Right cardiac atrium (tissue), 5 donors: ENCODE data around the gene GOLGA3. TPM values are rescaled to one million over a fixed set of nuclear protein-coding genes. Genes with fewer than 3 reads are reported as not detected.

Experiments used
- ATAC-seq, 2 donors: fragments of 200-7000 bp; cut with Tn5 transposase; one replicate each; pipeline versions ENCODE4 v1.8.0 to v1.9.1; 2020; ENCODE audit warnings: moderate library complexity in 2 of 2, mild to moderate bottlenecking in 1 of 2
- DNase-seq, 3 donors: peaks; one replicate each; pipeline ENCODE4 v3.0.0-alpha.2; 2020
- H3K27ac ChIP-seq: one replicate; pipeline ENCODE4 v1.5.1; 2013; ENCODE audit warnings: mild to moderate bottlenecking, low read length, control low read depth, moderate library complexity
- H3K27me3 ChIP-seq: one replicate; pipeline ENCODE4 v1.6.1; 2013; ENCODE audit not compliant: control insufficient read depth, insufficient read depth
- H3K4me1 ChIP-seq: one replicate; pipeline ENCODE4 v1.6.1; 2013; ENCODE audit warnings: low read length; ENCODE audit not compliant: control insufficient read depth, insufficient read depth
- H3K4me3 ChIP-seq: one replicate; pipeline ENCODE4 v1.5.1; 2013; ENCODE audit warnings: low read length, control low read depth
- H3K9me3 ChIP-seq: one replicate; pipeline ENCODE4 v1.6.1; 2013; ENCODE audit warnings: low read length; ENCODE audit not compliant: control insufficient read depth
- WGBS: extraction: QIAGEN DNeasy Blood & Tissue Kit; methylation state at CpG from one replicate; pipeline ENCODE4 v1.1.7; 2013; 5-methylcytosine and 5-hydroxymethylcytosine counted together
- intact Hi-C, 4 donors: fragments of 100-400 bp; cut with DNase I; formaldehyde crosslinking; loops; one replicate each; pipeline versions ENCODE4 v1.11.0 to v1.14.0; 2022 to 2023
- polyA plus RNA-seq: library from polyadenylated mRNA; stranded (reverse); fragments of 200-250 nt; gene quantifications from one replicate; pipeline ENCODE4 v1.2.3, GENCODE V29; 2013
- total RNA-seq, 4 donors: library from RNA; stranded (reverse); fragmentation: NEBNext Ultra II Directional; extraction: Animal tissue kit (Norgen Biotek cat#: 25700); gene quantifications; one replicate each; pipeline ENCODE4 v1.2.1, GENCODE V29; 2021
- donor health status: healthy with polysubstance abuse.
- donor health status: DM: no; HTN: yes; CAD: no.
- donor health status: DM: no; HTN: no; CAD: no.
- donor health status: DM: no; HTN: yes; CAD: no; lungs with severe emphysema.
- donor health status: DM: yes; HTN: yes; CAD: no.

The GOLGA3 gene
- total and polyA plus RNA-seq, 5 donors, result 14.6 to 49.8 (median 31.7) TPM

DNA sequence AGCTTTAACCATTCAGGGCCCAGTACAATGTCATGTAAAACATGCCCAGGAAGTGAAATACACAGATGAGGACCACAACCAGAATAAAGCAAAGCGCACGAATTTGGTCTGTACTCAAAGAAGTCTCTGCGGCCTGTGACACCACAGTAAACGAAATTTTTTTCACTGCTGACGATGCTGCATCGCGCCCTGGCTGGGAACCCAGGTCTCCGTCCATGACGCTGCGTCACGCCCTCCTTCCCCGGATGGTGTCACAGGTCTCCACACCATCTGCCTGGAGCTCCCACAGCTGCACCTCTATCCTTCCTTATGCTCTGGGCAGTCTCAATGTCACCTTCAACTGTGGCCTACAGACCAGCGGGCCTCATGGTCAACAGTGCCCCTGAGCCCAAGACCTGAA lies 84.8 kb downstream of the GOLGA3 start:
- no peaks in the 10 kb centered on the region for H3K4me1 ChIP-seq
- no peaks in the 10 kb centered on the region for H3K9me3 ChIP-seq
- intact Hi-C loops, result no loop called here
- H3K4me3 ChIP-seq, result no peak overlapping the region
- DNase-seq (peak in 1 of 3 donors; percentile 9), ATAC-seq (no peak)
- H3K27me3 ChIP-seq, result no peaks in the 10 kb centered on the region
- 84% methylated on average over 13 of the region's 13 CpGs for WGBS
- H3K27ac ChIP-seq, result no peak overlapping the region

DNA sequence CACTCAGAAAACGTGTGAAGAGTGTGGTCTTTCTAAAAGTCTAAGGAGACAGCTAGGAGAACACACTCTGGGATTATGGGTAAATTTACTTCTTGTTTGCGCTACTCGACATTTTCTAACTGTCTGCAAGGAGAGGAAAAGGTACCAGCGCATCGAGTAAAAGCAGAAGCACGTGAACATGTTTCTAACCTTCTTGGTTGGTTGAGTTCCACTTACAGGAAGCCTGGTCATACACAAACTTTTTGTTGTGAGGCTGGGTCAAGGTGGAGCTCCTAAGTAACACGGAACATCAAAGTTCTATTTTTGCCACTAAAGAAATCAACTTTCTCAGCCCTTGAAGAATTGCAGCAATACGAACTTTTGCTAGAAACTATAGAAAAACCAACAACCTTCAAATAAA lies 87.0 kb downstream of the GOLGA3 start:
- Histone ChIP-seq H3K27me3 (no peaks in the 10 kb centered on the region), H3K4me3 (no peak overlapping the region), H3K27ac (no peak overlapping the region), H3K9me3 (no peaks in the 10 kb centered on the region), H3K4me1 (no peaks in the 10 kb centered on the region)
- DNase-seq (no peak), ATAC-seq (no peak)
- intact Hi-C loops, result no loop called here
- 85% methylated on average over 8 of the region's 8 CpGs for WGBS

DNA sequence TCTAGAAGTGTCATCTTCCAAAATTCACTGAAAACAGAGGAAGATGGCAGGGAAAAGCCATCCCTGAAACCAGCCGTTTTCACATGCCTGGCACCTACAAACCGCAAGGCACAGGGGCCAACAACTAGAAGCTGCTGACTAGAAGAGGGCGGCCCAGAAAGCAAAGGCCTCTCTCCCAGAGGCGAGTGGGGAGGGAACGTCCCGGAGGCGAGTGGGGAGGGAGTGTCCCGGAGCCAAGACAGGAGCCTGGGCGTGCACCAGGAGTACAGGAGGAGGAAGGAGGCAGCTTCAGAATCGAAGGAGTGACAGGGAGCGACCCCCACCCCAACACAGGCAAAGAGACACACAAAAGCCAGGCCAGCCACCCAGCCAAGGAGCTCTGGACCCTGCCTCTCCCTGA lies 88.0 kb downstream of the GOLGA3 start:
- 58% methylated on average over 11 of the region's 11 CpGs for WGBS

DNA sequence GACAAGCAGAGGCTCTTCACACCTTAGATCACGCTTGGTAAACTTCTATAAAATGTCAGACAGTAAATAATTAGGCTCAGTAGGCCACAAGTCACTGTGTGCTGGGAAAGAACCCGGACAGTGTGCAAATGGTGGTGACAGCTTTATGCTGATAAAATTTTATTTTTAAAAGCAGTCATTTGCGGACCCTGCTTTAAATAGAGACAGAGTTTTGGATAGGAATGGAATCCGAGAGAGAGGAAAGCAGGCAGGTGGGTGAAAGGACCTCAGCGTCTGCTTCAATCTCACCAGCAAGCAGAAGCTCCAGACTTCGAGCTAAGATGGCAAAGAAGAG lies 88.4 kb downstream of the GOLGA3 start:
- intact Hi-C loops, result no loop called here
- H3K4me3 ChIP-seq, result no peak overlapping the region
- H3K4me1 ChIP-seq, result no peaks in the 10 kb centered on the region
- H3K27me3 ChIP-seq, result no peaks in the 10 kb centered on the region
- no peaks in the 10 kb centered on the region for H3K9me3 ChIP-seq
- ATAC-seq, result peak; percentile 10 to 29
- 58% methylated on average over 6 of the region's 6 CpGs for WGBS
- H3K27ac ChIP-seq, result peak overlapping the region; percentile 43
- DNase-seq, result no peak

More for the DNA sequence above, 88.0 kb downstream of the GOLGA3 start:
- peak in 1 of 3 donors; percentile 55 for DNase-seq
- Histone ChIP-seq H3K4me1 (no peaks in the 10 kb centered on the region), H3K27me3 (no peaks in the 10 kb centered on the region), H3K27ac (peak overlapping the region; percentile 43), H3K9me3 (no peaks in the 10 kb centered on the region), H3K4me3 (no peak overlapping the region)
- intact Hi-C loops, result no loop called here
- ATAC-seq, result peak; percentile 39 to 49

DNA sequence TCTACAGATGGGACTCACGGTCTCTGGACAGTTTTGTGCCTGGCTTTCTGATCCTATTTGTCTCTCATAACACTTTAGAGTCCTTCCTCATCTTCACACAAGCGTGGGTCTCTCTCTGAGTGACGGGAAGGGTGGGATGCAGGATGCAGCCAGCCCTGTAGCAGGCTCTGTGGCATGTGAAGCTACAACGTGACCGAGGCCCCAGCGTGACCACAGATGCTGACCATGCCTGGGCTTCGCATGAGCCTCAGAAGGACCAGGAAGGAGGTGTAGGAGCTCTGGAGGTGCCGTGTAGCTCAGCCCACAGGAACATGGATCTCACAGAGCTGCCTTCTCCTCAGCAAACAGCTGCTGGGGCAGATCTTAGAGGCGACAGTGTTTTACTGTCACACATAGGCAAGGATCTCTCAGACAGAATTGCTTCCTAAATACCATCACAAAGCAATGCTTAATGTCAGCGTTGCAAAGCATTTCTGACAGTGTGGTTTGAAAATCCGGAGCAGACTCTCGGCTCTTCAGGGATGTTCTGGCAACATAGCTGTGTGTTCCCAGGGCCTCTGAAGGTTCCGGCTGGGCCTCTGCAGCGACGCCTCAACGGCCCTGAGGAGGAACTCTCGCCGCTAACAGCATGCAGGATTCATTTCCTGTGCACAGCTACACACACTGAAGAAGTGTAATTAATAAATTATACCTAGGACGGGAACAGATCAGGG lies 88.9 kb downstream of the GOLGA3 start:
- Histone ChIP-seq H3K9me3 (no peaks in the 10 kb centered on the region), H3K4me3 (no peak overlapping the region), H3K4me1 (no peaks in the 10 kb centered on the region), H3K27ac (peak overlapping the region; percentile 4), H3K27me3 (no peaks in the 10 kb centered on the region)
- DNase-seq (peak in 1 of 3 donors; percentile 37), ATAC-seq (peak; percentile 20 to 42)
- intact Hi-C loops, result no loop called here
- WGBS, result 65% methylated on average over 19 of the region's 19 CpGs

DNA sequence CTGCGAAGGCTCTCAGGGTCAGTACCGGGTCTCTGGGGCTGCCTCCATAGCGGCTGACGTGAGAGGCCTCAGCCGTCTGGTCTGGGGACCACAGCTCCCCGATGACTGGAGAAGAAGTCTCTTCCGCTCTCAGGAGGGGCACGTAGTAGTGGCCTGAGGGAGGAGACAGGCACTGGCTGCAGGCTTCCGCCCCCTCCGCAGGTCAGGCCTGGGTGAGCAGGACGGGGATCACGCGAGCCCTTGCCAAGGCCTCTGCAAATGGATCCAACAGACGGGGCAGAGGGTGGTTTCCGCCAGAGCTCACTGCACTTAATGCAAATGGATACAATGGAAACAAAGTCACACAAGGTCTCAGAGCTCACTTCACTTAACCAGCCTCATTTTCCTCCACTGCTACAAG lies 91.8 kb downstream of the GOLGA3 start:
- H3K4me3 ChIP-seq, result no peak overlapping the region
- intact Hi-C loops, result no loop called here
- H3K27ac ChIP-seq, result no peak overlapping the region
- no peaks in the 10 kb centered on the region for H3K27me3 ChIP-seq
- DNase-seq (peak in 1 of 3 donors; percentile 29), ATAC-seq (peak in 1 of 2 donors; percentile 18)
- no peaks in the 10 kb centered on the region for H3K4me1 ChIP-seq
- H3K9me3 ChIP-seq, result no peaks in the 10 kb centered on the region
- 91% methylated on average over 15 of the region's 15 CpGs for WGBS

DNA sequence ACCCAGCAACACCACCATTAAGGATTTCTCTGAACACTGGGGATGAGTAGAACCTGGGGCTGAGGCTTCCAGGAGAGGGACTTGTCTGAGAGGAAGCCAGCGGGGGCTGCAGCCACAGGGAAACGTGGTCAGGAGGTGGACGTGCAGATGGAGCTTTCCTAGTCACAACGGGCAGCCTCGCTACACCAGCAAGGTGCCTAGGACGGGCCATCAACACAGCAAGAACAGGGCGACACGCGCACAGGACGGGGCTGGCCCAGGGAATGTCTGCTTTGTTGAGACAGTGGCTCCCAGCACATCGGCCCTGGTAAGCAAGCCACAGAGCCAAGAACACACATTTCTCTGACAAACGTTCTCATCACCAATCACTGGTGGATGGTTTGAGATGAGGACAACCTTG lies 92.3 kb downstream of the GOLGA3 start:
- H3K9me3 ChIP-seq, result no peaks in the 10 kb centered on the region
- H3K27ac ChIP-seq, result no peak overlapping the region
- DNase-seq (peak in 1 of 3 donors; percentile 28), ATAC-seq (no peak)
- 90% methylated on average over 12 of the region's 12 CpGs for WGBS
- intact Hi-C loops, result no loop called here
- H3K27me3 ChIP-seq, result no peaks in the 10 kb centered on the region
- H3K4me3 ChIP-seq, result no peak overlapping the region
- H3K4me1 ChIP-seq, result no peaks in the 10 kb centered on the region

DNA sequence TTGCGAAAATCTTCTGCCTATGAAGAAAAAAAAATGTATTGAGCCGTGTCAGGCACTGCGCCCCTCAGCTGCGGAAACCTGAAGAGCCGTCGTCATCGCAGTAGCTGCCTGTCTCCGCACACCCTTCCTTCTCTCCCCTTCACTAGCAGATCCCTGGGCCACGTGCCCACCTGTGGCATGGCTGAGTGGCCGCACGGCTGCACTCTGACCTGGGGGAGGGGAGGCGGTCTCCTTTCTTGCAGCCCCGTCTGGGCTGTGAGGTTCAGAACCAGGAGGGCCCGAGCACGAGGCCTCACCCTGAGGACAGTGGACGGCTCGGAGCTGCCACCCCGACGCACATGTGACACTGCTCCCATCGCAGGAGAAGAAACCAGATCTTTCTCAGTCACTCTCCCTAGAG lies 93.2 kb downstream of the GOLGA3 start:
- intact Hi-C loops, result no loop called here
- no peaks in the 10 kb centered on the region for H3K4me1 ChIP-seq
- ATAC-seq, result no peak
- no peaks in the 10 kb centered on the region for H3K9me3 ChIP-seq
- no peak overlapping the region for H3K27ac ChIP-seq
- no peaks in the 10 kb centered on the region for H3K27me3 ChIP-seq
- 86% methylated on average over 20 of the region's 20 CpGs for WGBS
- no peak overlapping the region for H3K4me3 ChIP-seq
- peak in 1 of 3 donors; percentile 45 for DNase-seq

DNA sequence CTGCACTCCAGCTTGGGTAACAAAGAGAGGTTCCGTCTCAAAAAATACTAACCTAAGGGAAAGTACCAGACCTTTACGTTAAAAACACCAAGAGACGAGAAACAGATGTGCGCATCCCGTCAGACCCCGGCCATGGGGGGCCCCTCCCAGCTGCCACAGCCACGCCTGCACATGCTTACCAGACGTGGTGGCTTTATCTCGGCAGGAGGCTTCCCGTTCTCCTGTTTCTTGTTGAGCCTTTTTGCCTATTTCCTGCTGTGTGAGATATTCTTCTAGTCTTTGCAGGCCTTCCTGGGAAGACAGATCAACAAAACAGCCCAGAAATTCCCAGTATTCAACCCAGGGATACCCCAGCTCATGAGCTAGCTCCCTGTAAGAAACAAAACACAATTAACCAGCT lies 94.5 kb downstream of the GOLGA3 start:
- 69% methylated on average over 10 of the region's 10 CpGs for WGBS
- Histone ChIP-seq H3K4me1 (no peaks in the 10 kb centered on the region), H3K27me3 (no peaks in the 10 kb centered on the region), H3K27ac (no peak overlapping the region), H3K4me3 (no peak overlapping the region), H3K9me3 (no peaks in the 10 kb centered on the region)
- ATAC-seq (no peak), DNase-seq (peak in 1 of 3 donors; percentile 53)
- intact Hi-C loops, result no loop called here

DNA sequence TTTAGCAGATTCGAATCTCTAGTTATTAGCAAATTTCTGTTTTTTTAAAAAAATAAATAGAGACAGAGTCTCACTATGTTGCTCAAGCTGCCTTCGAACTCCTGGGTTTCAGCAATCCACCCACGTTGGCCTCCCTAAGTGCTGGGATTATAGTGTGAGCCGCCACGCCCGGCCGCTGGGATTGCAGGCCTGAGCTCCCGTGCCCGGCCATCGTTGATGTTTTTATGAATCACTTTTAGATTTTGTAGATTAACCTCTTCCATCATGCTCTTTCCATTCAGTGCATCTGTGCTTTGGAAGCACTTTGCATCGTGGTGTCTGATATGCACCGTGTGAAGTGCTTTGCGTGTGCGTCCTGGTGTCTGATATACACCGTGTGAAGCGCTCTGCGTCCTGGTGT lies 97.1 kb downstream of the GOLGA3 start:
- Histone ChIP-seq H3K27ac (no peak overlapping the region), H3K4me3 (no peak overlapping the region), H3K4me1 (no peaks in the 10 kb centered on the region), H3K27me3 (no peaks in the 10 kb centered on the region), H3K9me3 (no peaks in the 10 kb centered on the region)
- ATAC-seq (no peak), DNase-seq (peak in 1 of 3 donors; percentile 16)
- intact Hi-C loops, result no loop called here
- 88% methylated on average over 17 of the region's 17 CpGs for WGBS

DNA sequence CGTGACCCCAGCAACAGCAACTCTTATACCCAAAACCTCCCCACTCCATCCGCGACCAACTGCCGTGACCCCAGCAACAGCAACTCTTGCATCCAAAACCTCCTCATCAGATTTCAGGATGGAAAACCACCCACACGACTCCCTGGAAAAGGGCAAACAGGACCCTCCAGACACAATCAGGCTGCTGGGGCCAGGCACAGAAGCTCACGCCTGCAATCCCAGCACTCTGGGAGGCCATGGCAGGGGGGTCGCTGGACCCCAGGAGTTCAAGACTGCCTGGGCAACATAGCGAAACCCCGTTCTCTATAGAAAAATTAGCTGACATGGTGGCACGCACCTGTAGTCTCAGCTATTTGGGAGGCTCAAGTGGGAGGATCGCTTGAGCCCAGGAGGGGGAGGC lies 98.3 kb downstream of the GOLGA3 start:
- H3K4me1 ChIP-seq, result no peaks in the 10 kb centered on the region
- H3K4me3 ChIP-seq, result no peak overlapping the region
- intact Hi-C loops, result no loop called here
- DNase-seq, result peak in 1 of 3 donors; percentile 2
- H3K27me3 ChIP-seq, result no peaks in the 10 kb centered on the region
- no peak overlapping the region for H3K27ac ChIP-seq
- H3K9me3 ChIP-seq, result no peaks in the 10 kb centered on the region
- WGBS, result 93% methylated on average over 11 of the region's 11 CpGs
- no peak for ATAC-seq
